ENCODE data around the gene CD300LD. TPM values are rescaled to one million over a fixed set of nuclear protein-coding genes. Genes with fewer than 3 reads are reported as not detected.

The CD300LD gene
- total and polyA plus RNA-seq, 2 of the 8 experiments (the other 6 are each of a cell fraction or from before 2014, with no cell fraction given): not detected

DNA sequence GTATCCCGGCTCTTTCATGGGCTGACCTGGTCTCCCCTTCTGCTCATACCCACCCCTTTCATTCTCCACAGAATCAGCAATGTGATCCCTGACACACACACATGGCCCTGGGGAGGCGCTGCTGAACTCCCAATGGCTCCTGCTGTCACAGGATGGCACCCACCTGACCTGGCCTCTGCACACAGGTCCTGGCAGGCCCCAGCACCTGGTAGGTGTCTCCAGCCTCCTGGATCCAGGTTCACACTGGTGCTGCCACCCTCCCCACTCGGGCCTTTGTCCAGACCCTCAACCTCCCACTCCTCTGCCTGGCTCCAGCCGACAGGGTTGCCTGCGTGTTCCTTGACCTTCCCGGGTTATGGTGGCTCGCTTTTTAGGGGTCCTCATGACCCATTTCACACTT, 44.8 kb downstream of the CD300LD start:
- H4K91ac ChIP-seq (replicated peaks; ENCODE audit: insufficient read length, low read length): no peak overlapping the region
- 90% methylated on average over 7 of the region's 7 CpGs; no CpG with 5 or more reads in 1 of the 2 experiments for WGBS, 2 experiments (ENCODE audit: extremely low coverage in 1 of 2, insufficient coverage in 1 of 2, insufficient read length in 1 of 2, insufficient replicate concordance in 2 of 2, low coverage in 1 of 2, low lambda C conversion rate in 2 of 2, missing lambda C conversion rate in 1 of 2)

More for the DNA sequence above, 44.8 kb downstream of the CD300LD start:
- H3K9me3 ChIP-seq (ENCODE audit: insufficient read depth in 2 of 2, low read depth in 1 of 2, low read length in 1 of 2): no peaks in the 10 kb centered on the region
- no peak overlapping the region for H3K9ac ChIP-seq (replicated peaks in 1 of 4; ENCODE audit: extremely low read depth in 1 of 4, low read depth in 3 of 4, low read length in 3 of 4)
- H3K18ac ChIP-seq (ENCODE audit: extremely low read depth, low read length): no peak overlapping the region
- 0 out of 2 replicates have a peak, but pooled peaks cover 2% of the 10 kb centered on the region for H3K23me2 ChIP-seq (ENCODE audit: low read depth, low read length)
- no peak overlapping the region for H2BK120ac ChIP-seq (replicated peaks; ENCODE audit: low read depth, low read length)
- H2BK20ac ChIP-seq (ENCODE audit: low read length): no peak overlapping the region
- H3K27me3 ChIP-seq (replicated peaks in 1 of 4; ENCODE audit: control insufficient read depth in 3 of 4, extremely low read depth in 1 of 4, insufficient read depth in 3 of 4, low read length in 3 of 4): no peaks in the 10 kb centered on the region; a peak in 1 of 7 replicates
- H2BK5ac ChIP-seq (ENCODE audit: low read depth, low read length): no peak overlapping the region
- no peaks in the 10 kb centered on the region; the same call in 1 of the 2 replicates for H3K79me1 ChIP-seq (ENCODE audit: low read depth, low read length)
- H3K79me2 ChIP-seq (ENCODE audit: control insufficient read depth in 1 of 2, insufficient read depth in 2 of 2, low read length in 2 of 2): no peaks in the 10 kb centered on the region
- no peak overlapping the region for H2AK5ac ChIP-seq (ENCODE audit: low read depth, low read length)
- TF ChIP-seq FOSL1 (IDR thresholded peaks at IDR 0.05; ENCODE audit: insufficient read depth, low read depth, low read length) (no peak), RNF2 (IDR thresholded peaks at IDR 0.05; ENCODE audit: borderline replicate concordance, low read depth, low read length, missing control alignments, poor library complexity, severe bottlenecking) (no peak), PHF8 (conservative IDR thresholded peaks at IDR 0.05; ENCODE audit: low read depth, low read length) (no peak), SIRT6 (IDR thresholded peaks at IDR 0.05; ENCODE audit: low read length) (no peak), BACH1 (IDR thresholded peaks at IDR 0.05; ENCODE audit: low read length) (no peak)
- TF ChIP-seq, protein P1, sequence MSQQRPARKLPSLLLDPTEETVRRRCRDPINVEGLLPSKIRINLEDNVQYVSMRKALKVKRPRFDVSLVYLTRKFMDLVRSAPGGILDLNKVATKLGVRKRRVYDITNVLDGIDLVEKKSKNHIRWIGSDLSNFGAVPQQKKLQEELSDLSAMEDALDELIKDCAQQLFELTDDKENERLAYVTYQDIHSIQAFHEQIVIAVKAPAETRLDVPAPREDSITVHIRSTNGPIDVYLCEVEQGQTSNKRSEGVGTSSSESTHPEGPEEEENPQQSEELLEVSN (IDR thresholded peaks at IDR 0.05): no peak
- TF ChIP-seq, protein P2, sequence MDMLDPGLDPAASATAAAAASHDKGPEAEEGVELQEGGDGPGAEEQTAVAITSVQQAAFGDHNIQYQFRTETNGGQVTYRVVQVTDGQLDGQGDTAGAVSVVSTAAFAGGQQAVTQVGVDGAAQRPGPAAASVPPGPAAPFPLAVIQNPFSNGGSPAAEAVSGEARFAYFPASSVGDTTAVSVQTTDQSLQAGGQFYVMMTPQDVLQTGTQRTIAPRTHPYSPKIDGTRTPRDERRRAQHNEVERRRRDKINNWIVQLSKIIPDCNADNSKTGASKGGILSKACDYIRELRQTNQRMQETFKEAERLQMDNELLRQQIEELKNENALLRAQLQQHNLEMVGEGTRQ (IDR thresholded peaks at IDR 0.05; ENCODE audit: low read length): no peak
- no peak overlapping the region for H2AFZ ChIP-seq (ENCODE audit: low read length)
- H2BK15ac ChIP-seq (ENCODE audit: low read length): no peak overlapping the region
- H3K14ac ChIP-seq (ENCODE audit: insufficient read length): no peak overlapping the region
- CTCF ChIA-PET (ENCODE audit: partially characterized antibody): no interaction called here
- H3K4me1 ChIP-seq (replicated peaks in 1 of 4; ENCODE audit: control insufficient read depth in 3 of 4, insufficient read depth in 4 of 4, low read length in 3 of 4): no peaks in the 10 kb centered on the region
- no peaks in the 10 kb centered on the region for H3K36me3 ChIP-seq (ENCODE audit: control insufficient read depth in 2 of 4, insufficient read depth in 4 of 4, low read length in 3 of 4)
- no peak overlapping the region for H3K23ac ChIP-seq (ENCODE audit: insufficient read length)
- H2BK12ac ChIP-seq (ENCODE audit: low read depth, low read length): no peak overlapping the region
- H4K20me1 ChIP-seq (replicated peaks in 1 of 2; ENCODE audit: control insufficient read depth in 1 of 2, insufficient read depth in 2 of 2, low read length in 2 of 2): peaks cover 0 to 4% of the 10 kb centered on the region in 2 experiments
- no peak overlapping the region for H4K8ac ChIP-seq (ENCODE audit: extremely low read depth, insufficient read depth, low read length)
- H4K5ac ChIP-seq (ENCODE audit: insufficient read length, low read depth, low read length): no peak overlapping the region
- H3K4me2 ChIP-seq (ENCODE audit: insufficient read depth in 1 of 2, low read depth in 2 of 2, low read length in 2 of 2): no peak overlapping the region
- POLR2A ChIA-PET (ENCODE audit: partially characterized antibody): no interaction called here
- no peak overlapping the region for H3K4me3 ChIP-seq (ENCODE audit: extremely low read depth in 1 of 4, insufficient read depth in 2 of 4, low read depth in 3 of 4, low read length in 4 of 4)
- no peak overlapping the region for H3K27ac ChIP-seq (ENCODE audit: low read depth, low read length)
- DNase-seq (ENCODE audit: low read depth in 1 of 2, low spot score in 2 of 2): no peak
- no peak for FAIRE-seq
- H3K4ac ChIP-seq (replicated peaks; ENCODE audit: insufficient read length, low read depth, low read length): no peak overlapping the region
- no peak overlapping the region for H3K56ac ChIP-seq (replicated peaks; ENCODE audit: insufficient read length, low read depth, low read length)

Data from H1 (cell line).